ENCODE results near the gene SCYGR7. TPM values are rescaled to one million over a fixed set of nuclear protein-coding genes. Genes with fewer than 3 reads are reported as not detected.
A peak's percentile ranks its signal among the peaks of the same experiment; 100 is the strongest.

Gene SCYGR7
- total and polyA plus RNA-seq, 10 of the 15 experiments (the other 5 are each of a cell fraction or from before 2014, with no cell fraction given): not detected

- POLR2A ChIA-PET: interaction anchor here (0.6 to 1.7 kb wide), 2 partner anchors 73 to 88 kb away, joined by 8 to 9 read pairs; no protein-coding TSS in a partner anchor
- in situ Hi-C loops (cut with MboI): no loop called here
- TF ChIP-seq, protein P1, sequence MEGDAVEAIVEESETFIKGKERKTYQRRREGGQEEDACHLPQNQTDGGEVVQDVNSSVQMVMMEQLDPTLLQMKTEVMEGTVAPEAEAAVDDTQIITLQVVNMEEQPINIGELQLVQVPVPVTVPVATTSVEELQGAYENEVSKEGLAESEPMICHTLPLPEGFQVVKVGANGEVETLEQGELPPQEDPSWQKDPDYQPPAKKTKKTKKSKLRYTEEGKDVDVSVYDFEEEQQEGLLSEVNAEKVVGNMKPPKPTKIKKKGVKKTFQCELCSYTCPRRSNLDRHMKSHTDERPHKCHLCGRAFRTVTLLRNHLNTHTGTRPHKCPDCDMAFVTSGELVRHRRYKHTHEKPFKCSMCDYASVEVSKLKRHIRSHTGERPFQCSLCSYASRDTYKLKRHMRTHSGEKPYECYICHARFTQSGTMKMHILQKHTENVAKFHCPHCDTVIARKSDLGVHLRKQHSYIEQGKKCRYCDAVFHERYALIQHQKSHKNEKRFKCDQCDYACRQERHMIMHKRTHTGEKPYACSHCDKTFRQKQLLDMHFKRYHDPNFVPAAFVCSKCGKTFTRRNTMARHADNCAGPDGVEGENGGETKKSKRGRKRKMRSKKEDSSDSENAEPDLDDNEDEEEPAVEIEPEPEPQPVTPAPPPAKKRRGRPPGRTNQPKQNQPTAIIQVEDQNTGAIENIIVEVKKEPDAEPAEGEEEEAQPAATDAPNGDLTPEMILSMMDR (IDR thresholded peaks at IDR 0.05 in 2 of 3, conservative IDR thresholded peaks at IDR 0.05 in 1 of 3; ENCODE audit: control insufficient read depth in 2 of 3, extremely low read depth in 1 of 3, insufficient read depth in 1 of 3, low read depth in 3 of 3, low read length in 3 of 3): peak; percentile 22 to 46 (median 43); a peak in 5 of 6 replicates
- no peak for TF ChIP-seq RFX5 (IDR thresholded peaks at IDR 0.05; ENCODE audit: low read depth, low read length)
- TF ChIP-seq RUNX3 (IDR thresholded peaks at IDR 0.05; ENCODE audit: low read length): 0 out of 2 replicates have a peak, but pooled peaks have one; percentile 10
- peak; percentile 46; the same call in 1 of the 2 replicates for TF ChIP-seq SMC3 (IDR thresholded peaks at IDR 0.05; ENCODE audit: borderline replicate concordance, low read length)
- peak; percentile 43 for TF ChIP-seq RAD21 (IDR thresholded peaks at IDR 0.05; ENCODE audit: insufficient read depth, low read depth, low read length)
- TF ChIP-seq PAX8 (IDR thresholded peaks at IDR 0.05): no peak
- no peak for TF ChIP-seq JUND (IDR thresholded peaks at IDR 0.05; ENCODE audit: low read depth, low read length)
Measured at GRCh38 chr2:227774011-227774624, 46.0 kb downstream of the SCYGR7 start.

More at GRCh38 chr2:227774011-227774624, 46.0 kb downstream of the SCYGR7 start:
- Histone ChIP-seq H3K36me3 (ENCODE audit: control insufficient read depth in 2 of 2, insufficient read depth in 2 of 2, low read length in 1 of 2) (no peaks in the 10 kb centered on the region), H2AFZ (ENCODE audit: control insufficient read depth, low read depth, low read length) (no peak overlapping the region), H3K4me1 (ENCODE audit: control insufficient read depth, insufficient read depth, low read length) (no peaks in the 10 kb centered on the region), H3K27me3 (replicated peaks in 1 of 2; ENCODE audit: control insufficient read depth in 2 of 2, insufficient read depth in 2 of 2, low read length in 1 of 2) (no peaks in the 10 kb centered on the region), H3K79me2 (ENCODE audit: control insufficient read depth, insufficient read depth, low read length) (no peaks in the 10 kb centered on the region), H3K4me3 (no peak overlapping the region), H3K9ac (ENCODE audit: control insufficient read depth, insufficient read depth, low read length) (no peak overlapping the region), H3K4me2 (ENCODE audit: control insufficient read depth, insufficient read depth) (no peak overlapping the region), H3K9me3 (replicated peaks; ENCODE audit: control insufficient read depth, insufficient read depth, low read length) (no peaks in the 10 kb centered on the region), H3K27ac (ENCODE audit: control insufficient read depth, insufficient read depth) (no peak overlapping the region), H4K20me1 (ENCODE audit: control insufficient read depth, insufficient read depth) (no peaks in the 10 kb centered on the region)
- no peak for FAIRE-seq
- CTCF ChIA-PET: interaction anchor here (0.5 to 13.3 kb wide), 35 partner anchors 8 to 536 kb away, joined by 3 to 387 read pairs (median 4); partner anchors contain the start of genes CCL20 and DAW1
- RAD21 ChIA-PET (ENCODE audit: unreplicated experiment): interaction anchor here (0.6 to 3.3 kb wide), 12 partner anchors 9 to 117 kb away, joined by 3 to 92 read pairs (median 4); no protein-coding TSS in a partner anchor
- ATAC-seq: peak; percentile 94
- 52% methylated on average over 15 of the region's 15 CpGs for WGBS (ENCODE audit: insufficient coverage, insufficient replicate concordance, low lambda C conversion rate, missing lambda C conversion rate)
- intact Hi-C loops (cut with micrococcal nuclease; ENCODE audit: unreplicated experiment): loop anchor here (1.0 kb wide), 2 partner anchors 88 to 110 kb away; no protein-coding TSS in a partner anchor
- DNase-seq (ENCODE audit: low read depth, low spot score): no peak
- BruUV-seq (replicated peaks): no TSS peak
- SMC1A ChIA-PET (ENCODE audit: uncharacterized antibody, unreplicated experiment): interaction anchor here (0.7 to 7.9 kb wide), 12 partner anchors 9 to 299 kb away, joined by 3 to 133 read pairs (median 4); no protein-coding TSS in a partner anchor

All from GM12878 (cell line).